ENCODE results near the gene LRRC57. TPM values are rescaled to one million over a fixed set of nuclear protein-coding genes. Genes with fewer than 3 reads are reported as not detected.

LRRC57 gene
- total and polyA plus RNA-seq, 2 of the 8 experiments (the other 6 are each of a cell fraction or from before 2014, with no cell fraction given), result 5.0 to 12.7 TPM

GRCh38 chr15:42575188-42576039 lies 26.8 kb upstream of the LRRC57 start, which contains the start of gene STARD9 (continued):
- TF ChIP-seq ZNF274 (IDR thresholded peaks at IDR 0.05; ENCODE audit: borderline replicate concordance, extremely low read depth, low read length) (no peak), E2F6 (IDR thresholded peaks at IDR 0.05) (peak; percentile 95), BACH1 (IDR thresholded peaks at IDR 0.05; ENCODE audit: low read length) (no peak), JUND (IDR thresholded peaks at IDR 0.05; ENCODE audit: low read length) (no peak), CEBPB (IDR thresholded peaks at IDR 0.05; ENCODE audit: low read depth, low read length) (no peak), ATF3 (IDR thresholded peaks at IDR 0.05; ENCODE audit: insufficient read depth, low read depth, low read length) (no peak), SRF (IDR thresholded peaks at IDR 0.05; ENCODE audit: low read depth, low read length) (no peak), GTF2F1 (IDR thresholded peaks at IDR 0.05; ENCODE audit: borderline replicate concordance, low read depth, low read length) (no peak), MAX (IDR thresholded peaks at IDR 0.05) (peak; percentile 93), CBX5 (IDR thresholded peaks at IDR 0.05; ENCODE audit: low read depth, low read length) (no peak), TAF1 (IDR thresholded peaks at IDR 0.05; ENCODE audit: low read depth, low read length) (peak; percentile 22; the same call in 1 of the 2 replicates), SIRT6 (IDR thresholded peaks at IDR 0.05; ENCODE audit: low read length) (no peak), SP4 (IDR thresholded peaks at IDR 0.05; ENCODE audit: low read length) (peak; percentile 89; the same call in 1 of the 2 replicates), NRF1 (IDR thresholded peaks at IDR 0.05; ENCODE audit: low read depth, low read length) (peak; percentile 28; the same call in 1 of the 2 replicates), TAF7 (optimal IDR thresholded peaks at IDR 0.05; ENCODE audit: borderline replicate concordance, low read depth, low read length) (no peak), SAP30 (IDR thresholded peaks at IDR 0.05; ENCODE audit: insufficient read depth, insufficient replicate concordance, low read length) (no peak), SP2 (IDR thresholded peaks at IDR 0.05; ENCODE audit: low read length) (no peak), RBBP5 (IDR thresholded peaks at IDR 0.05; ENCODE audit: borderline replicate concordance, low read depth, low read length) (peak; percentile 50; the same call in 1 of the 2 replicates), SUZ12 (IDR thresholded peaks at IDR 0.05; ENCODE audit: low read length) (no peak), EP300 (IDR thresholded peaks at IDR 0.05; ENCODE audit: borderline replicate concordance in 1 of 2, low read depth in 2 of 2, low read length in 2 of 2) (no peak), CHD1 (IDR thresholded peaks at IDR 0.05; ENCODE audit: low read depth, low read length) (no peak), RNF2 (IDR thresholded peaks at IDR 0.05; ENCODE audit: borderline replicate concordance, low read depth, low read length, missing control alignments, poor library complexity, severe bottlenecking) (no peak)
